PFSK-1 (cell line): Measurements from ENCODE around the gene ZNF628.

Experiments used
- POLR2AphosphoS5 ChIP-seq: IDR thresholded peaks from 2 replicates; pipeline ENCODE4 v1.6.1; 2012; ENCODE audit warnings: low read depth, mild to moderate bottlenecking, control low read depth, low read length, moderate library complexity
- REST ChIP-seq, 2 experiments: IDR thresholded peaks; 2 replicates each; pipeline versions ENCODE4 v1.6.1 to v1.8.0; 2011 to 2012; ENCODE audit warnings: low read depth in 2 of 2, low read length in 2 of 2, control low read depth in 1 of 2, inconsistent platforms in 1 of 2, mild to moderate bottlenecking in 1 of 2, moderate library complexity in 1 of 2; ENCODE audit not compliant: insufficient read depth in 1 of 2
- SIN3A ChIP-seq: IDR thresholded peaks from 2 replicates; pipeline ENCODE4 v1.6.1; 2012; ENCODE audit warnings: mild to moderate bottlenecking, low read length, moderate library complexity, borderline replicate concordance; ENCODE audit not compliant: insufficient read depth
- TAF1 ChIP-seq: IDR thresholded peaks from 2 replicates; pipeline ENCODE4 v1.6.1; 2012; ENCODE audit warnings: low read length, control low read depth, borderline replicate concordance; ENCODE audit not compliant: insufficient read depth

DNA sequence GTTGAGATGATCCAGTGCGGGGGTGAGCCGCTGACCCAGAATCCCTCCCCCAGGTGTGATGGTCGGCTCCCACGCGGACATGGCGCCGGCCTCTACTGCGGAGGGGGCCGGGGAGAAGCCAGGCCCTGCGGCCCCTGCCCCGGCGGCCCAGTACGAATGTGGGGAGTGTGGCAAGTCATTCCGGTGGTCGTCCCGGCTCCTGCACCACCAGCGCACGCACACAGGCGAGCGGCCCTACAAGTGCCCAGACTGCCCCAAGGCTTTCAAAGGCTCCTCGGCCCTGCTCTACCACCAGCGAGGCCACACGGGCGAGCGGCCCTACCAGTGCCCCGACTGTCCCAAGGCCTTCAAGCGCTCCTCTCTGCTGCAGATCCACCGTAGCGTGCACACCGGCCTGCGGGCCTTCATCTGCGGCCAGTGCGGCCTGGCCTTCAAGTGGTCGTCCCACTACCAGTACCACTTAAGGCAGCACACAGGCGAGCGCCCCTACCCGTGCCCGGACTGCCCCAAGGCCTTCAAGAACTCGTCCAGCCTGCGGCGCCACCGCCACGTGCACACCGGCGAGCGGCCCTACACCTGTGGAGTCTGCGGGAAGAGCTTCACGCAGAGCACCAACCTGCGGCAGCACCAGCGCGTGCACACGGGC, 4.9 kb downstream of the ZNF628 start:
- TF ChIP-seq POLR2AphosphoS5 (no peak), SIN3A (no peak), TAF1 (no peak), REST (IDR thresholded peaks at IDR 0.05; ENCODE audit: insufficient read depth in 1 of 2, low read depth in 2 of 2, low read length in 2 of 2) (no peak)
